Naive thymus-derived CD8-positive, alpha-beta T cell (primary cell): Measurements from ENCODE around the gene ITGA1. TPM values are rescaled to one million over a fixed set of nuclear protein-coding genes. Genes with fewer than 3 reads are reported as not detected.
A peak's percentile ranks its signal among the peaks of the same experiment; 100 is the strongest.

ENCODE experiments used
- ATAC-seq, 2 donors: fragments of 150-1000 bp; cut with Tn5 transposase in 1 of 2; sonication (Bioruptor Pico), chemical (Tn5 transposase) in 1 of 2; 1 replicate in 1 of 2; 2 replicates in 1 of 2; pipeline ENCODE4 v1.10.0; 2021; ENCODE audit warnings: mild to moderate bottlenecking in 2 of 2, moderate library complexity in 2 of 2
- POLR2A ChIA-PET: fragments of 350-600 bp; sonication (Branson Sonifier 250); formaldehyde crosslinking; loops from one replicate; lab custom pipeline; 2021; ENCODE audit warnings: antibody characterized with exemption; lab: Charles Lee
- DNase-seq, 10 donors: peaks; one replicate each; pipeline versions ENCODE4 v3.0.0 to v3.0.0-alpha.2; 2020 to 2022
- H3K27ac Mint-ChIP-seq, 10 donors: one replicate each; pipeline ENCODE4 v1.8.0; 2020 to 2022; ENCODE audit warnings: mild to moderate bottlenecking in 10 of 10, mixed read lengths in 10 of 10, moderate library complexity in 4 of 10, inconsistent platforms in 1 of 10
- H3K27me3 Mint-ChIP-seq, 5 donors: one replicate each; pipeline ENCODE4 v1.8.0; 2021 to 2022; ENCODE audit warnings: mixed read lengths in 5 of 5
- H3K36me3 Mint-ChIP-seq, 3 donors: one replicate each; pipeline ENCODE4 v1.8.0; 2020 to 2022; ENCODE audit warnings: mixed read lengths in 3 of 3, mild to moderate bottlenecking in 2 of 3, inconsistent platforms in 1 of 3
- H3K4me1 Mint-ChIP-seq, 4 donors: one replicate each; pipeline ENCODE4 v1.8.0; 2021 to 2022; ENCODE audit warnings: mixed read lengths in 4 of 4
- H3K4me3 Mint-ChIP-seq, 10 donors: one replicate each; pipeline ENCODE4 v1.8.0; 2020 to 2022; ENCODE audit warnings: mild to moderate bottlenecking in 10 of 10, mixed read lengths in 10 of 10, moderate library complexity in 6 of 10, inconsistent platforms in 1 of 10
- H3K9me3 Mint-ChIP-seq, 9 donors: one replicate each; pipeline ENCODE4 v1.8.0; 2020 to 2022; ENCODE audit warnings: mixed read lengths in 9 of 9, mild to moderate bottlenecking in 3 of 9, inconsistent platforms in 1 of 9, moderate library complexity in 1 of 9
- polyA plus RNA-seq, 3 donors: library from polyadenylated mRNA; unstranded; fragments of 300-500 nt; fragmentation: Illumina TruSeq; gene quantifications; one replicate each; pipeline ENCODE4 v1.2.3, GENCODE V29; 2021
- total RNA-seq, 8 experiments: library from RNA in 2 of 8; stranded (reverse) in 2 of 8; gene quantifications; one replicate each; pipeline ENCODE4 v1.2.3 and lab custom pipeline; 2021 to 2026

ITGA1 gene
- total and polyA plus RNA-seq, 5 experiments from 2014 or later = 0.27 to 4.6 (median 1.1) TPM

GRCh38 chr5:52989781-52990527, 202.2 kb downstream of the ITGA1 start:
- Mint-ChIP-seq H3K4me1 (peaks cover 4 to 21% (median 11%) of the 10 kb centered on the region in 4 donors), H3K27me3 (peaks cover 12 to 46% (median 41%) of the 10 kb centered on the region in 5 donors), H3K9me3 (no peaks in the 10 kb centered on the region), H3K27ac (peak overlapping the region in 3 of 10 donors; percentile 9 to 35 (median 12)), H3K4me3 (peak overlapping the region; percentile 67 to 83 (median 76)), H3K36me3 (no peaks in the 10 kb centered on the region)
- peak; percentile 63 to 66 for ATAC-seq
- DNase-seq = peak in 4 of 10 donors; percentile 6 to 23 (median 14)
- POLR2A ChIA-PET = interaction anchor here (1.0 kb wide), 1 partner anchor 79 kb away, joined by 3 read pairs; no protein-coding TSS in a partner anchor

GRCh38 chr5:52990528-52990925, 202.8 kb downstream of the ITGA1 start:
- Mint-ChIP-seq H3K4me1 (peaks cover 4 to 21% (median 11%) of the 10 kb centered on the region in 4 donors), H3K27ac (no peak overlapping the region), H3K27me3 (peaks cover 10 to 43% (median 39%) of the 10 kb centered on the region in 5 donors), H3K4me3 (peak overlapping the region in 1 of 10 donors; percentile 77), H3K36me3 (no peaks in the 10 kb centered on the region), H3K9me3 (no peaks in the 10 kb centered on the region)
- DNase-seq = no peak
- POLR2A ChIA-PET = no interaction called here
- no peak for ATAC-seq

DNA sequence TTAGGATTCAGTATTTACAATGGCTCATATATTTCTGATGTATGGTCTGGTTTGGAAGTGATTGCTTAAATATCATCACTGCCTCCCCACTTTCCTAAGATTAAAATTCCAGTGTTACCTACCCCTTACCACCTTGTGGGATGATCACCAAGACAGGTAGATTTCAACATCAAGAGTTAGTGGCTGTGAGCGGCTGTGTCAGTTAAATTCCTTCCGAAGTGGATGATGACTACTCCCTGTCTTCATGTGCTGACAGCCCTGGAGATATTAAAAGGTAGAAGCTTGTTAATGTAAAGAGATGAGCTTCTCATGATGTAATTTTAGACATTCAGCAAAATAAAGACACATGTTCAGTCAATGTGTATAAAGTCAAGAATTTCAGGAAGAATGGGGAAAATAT, 205.7 kb downstream of the ITGA1 start:
- H3K27ac Mint-ChIP-seq = no peak overlapping the region
- ATAC-seq (no peak), DNase-seq (no peak)
- no peaks in the 10 kb centered on the region for H3K36me3 Mint-ChIP-seq
- H3K9me3 Mint-ChIP-seq = no peaks in the 10 kb centered on the region
- H3K4me1 Mint-ChIP-seq = peaks cover 4 to 11% (median 10%) of the 10 kb centered on the region in 4 donors
- H3K4me3 Mint-ChIP-seq = no peak overlapping the region
- peaks cover 7 to 25% (median 22%) of the 10 kb centered on the region in 5 donors for H3K27me3 Mint-ChIP-seq
- POLR2A ChIA-PET = no interaction called here

DNA sequence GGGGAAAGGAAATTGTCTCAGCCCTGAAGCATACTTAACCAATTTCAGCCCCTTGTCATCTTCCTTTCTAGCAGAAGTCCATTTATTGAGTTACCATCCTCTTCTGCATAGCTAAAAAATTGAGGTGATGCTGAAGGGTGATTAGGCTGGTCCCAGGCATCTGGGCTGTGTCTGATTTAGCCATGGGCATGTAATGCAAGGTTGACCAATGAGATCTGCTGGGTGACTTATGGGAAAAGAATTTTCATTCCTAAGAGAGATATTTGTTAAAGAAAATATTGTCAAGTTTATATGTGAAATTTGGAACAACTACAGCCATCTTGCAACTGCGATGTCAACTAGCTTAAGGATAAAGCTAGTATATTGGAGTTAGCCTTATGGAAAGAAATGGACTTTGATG, 206.6 kb downstream of the ITGA1 start:
- Mint-ChIP-seq H3K9me3 (no peaks in the 10 kb centered on the region), H3K4me1 (peaks cover 2 to 8% (median 6%) of the 10 kb centered on the region in 4 donors), H3K27ac (no peak overlapping the region), H3K27me3 (peaks cover 7 to 24% (median 18%) of the 10 kb centered on the region in 5 donors), H3K36me3 (no peaks in the 10 kb centered on the region), H3K4me3 (no peak overlapping the region)
- ATAC-seq (no peak), DNase-seq (no peak)
- POLR2A ChIA-PET = no interaction called here

DNA sequence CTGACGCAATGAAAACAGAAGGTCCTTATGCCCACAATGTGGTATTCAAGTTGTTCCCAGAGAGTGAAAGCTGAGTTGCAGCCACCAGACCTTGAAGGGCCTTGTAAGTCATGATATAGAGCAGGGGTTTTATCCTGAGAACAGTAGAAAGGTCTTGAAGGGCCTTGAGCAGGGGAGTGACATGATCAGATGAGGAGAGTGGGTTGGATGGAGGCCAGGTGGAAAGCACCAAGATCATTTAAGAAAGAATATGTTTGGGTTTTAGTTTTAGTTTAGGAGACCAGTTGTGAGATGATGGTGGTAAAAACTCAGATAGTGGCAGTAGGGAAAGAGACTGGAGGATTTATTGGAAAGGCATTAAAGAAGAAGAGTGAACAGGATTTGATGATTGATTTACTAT, 207.4 kb downstream of the ITGA1 start:
- Mint-ChIP-seq H3K9me3 (no peaks in the 10 kb centered on the region), H3K27me3 (peaks cover 7 to 22% (median 16%) of the 10 kb centered on the region in 5 donors), H3K4me3 (no peak overlapping the region), H3K27ac (no peak overlapping the region), H3K36me3 (no peaks in the 10 kb centered on the region), H3K4me1 (peaks cover 2 to 3% (median 2%) of the 10 kb centered on the region in 4 donors)
- ATAC-seq (no peak), DNase-seq (no peak)
- POLR2A ChIA-PET = no interaction called here

GRCh38 chr5:52995914-52996313, 208.2 kb downstream of the ITGA1 start:
- no peak for ATAC-seq
- POLR2A ChIA-PET = no interaction called here
- H3K9me3 Mint-ChIP-seq = no peaks in the 10 kb centered on the region
- H3K4me1 Mint-ChIP-seq = no peaks in the 10 kb centered on the region
- H3K27me3 Mint-ChIP-seq = peaks cover 3 to 19% (median 10%) of the 10 kb centered on the region in 5 donors
- DNase-seq = no peak
- no peak overlapping the region for H3K27ac Mint-ChIP-seq
- H3K36me3 Mint-ChIP-seq = no peaks in the 10 kb centered on the region
- H3K4me3 Mint-ChIP-seq = no peak overlapping the region

DNA sequence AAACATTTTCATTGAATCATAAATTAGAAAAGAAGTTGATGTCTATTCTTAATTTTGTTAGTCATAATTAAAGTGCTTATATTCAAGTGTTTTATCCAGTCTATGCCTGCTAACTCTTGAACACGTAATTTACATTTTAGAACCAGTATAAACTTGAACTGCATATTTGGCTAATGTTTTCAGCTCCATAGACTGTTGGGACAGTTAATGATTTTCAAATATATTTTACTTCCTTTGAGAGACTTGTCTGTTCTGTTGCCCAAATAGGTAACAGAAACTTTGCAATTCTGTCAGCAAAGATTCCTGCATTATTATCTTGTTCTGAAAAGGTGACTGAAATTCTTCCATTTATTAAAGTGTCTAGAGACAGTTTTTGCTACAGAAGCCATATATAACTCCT, 209.3 kb downstream of the ITGA1 start:
- Mint-ChIP-seq H3K4me3 (no peak overlapping the region), H3K27ac (no peak overlapping the region), H3K9me3 (no peaks in the 10 kb centered on the region), H3K36me3 (no peaks in the 10 kb centered on the region), H3K27me3 (peaks cover 3 to 16% (median 9%) of the 10 kb centered on the region in 5 donors), H3K4me1 (no peaks in the 10 kb centered on the region)
- ATAC-seq (no peak), DNase-seq (no peak)
- POLR2A ChIA-PET = no interaction called here

GRCh38 chr5:52997424-52997823, 209.7 kb downstream of the ITGA1 start:
- no peaks in the 10 kb centered on the region for H3K36me3 Mint-ChIP-seq
- no peak overlapping the region for H3K27ac Mint-ChIP-seq
- H3K4me3 Mint-ChIP-seq = no peak overlapping the region
- peaks cover 0 to 11% (median 5%) of the 10 kb centered on the region in 5 donors for H3K27me3 Mint-ChIP-seq
- DNase-seq = no peak
- no peaks in the 10 kb centered on the region for H3K4me1 Mint-ChIP-seq
- POLR2A ChIA-PET = no interaction called here
- H3K9me3 Mint-ChIP-seq = no peaks in the 10 kb centered on the region
- no peak for ATAC-seq

DNA sequence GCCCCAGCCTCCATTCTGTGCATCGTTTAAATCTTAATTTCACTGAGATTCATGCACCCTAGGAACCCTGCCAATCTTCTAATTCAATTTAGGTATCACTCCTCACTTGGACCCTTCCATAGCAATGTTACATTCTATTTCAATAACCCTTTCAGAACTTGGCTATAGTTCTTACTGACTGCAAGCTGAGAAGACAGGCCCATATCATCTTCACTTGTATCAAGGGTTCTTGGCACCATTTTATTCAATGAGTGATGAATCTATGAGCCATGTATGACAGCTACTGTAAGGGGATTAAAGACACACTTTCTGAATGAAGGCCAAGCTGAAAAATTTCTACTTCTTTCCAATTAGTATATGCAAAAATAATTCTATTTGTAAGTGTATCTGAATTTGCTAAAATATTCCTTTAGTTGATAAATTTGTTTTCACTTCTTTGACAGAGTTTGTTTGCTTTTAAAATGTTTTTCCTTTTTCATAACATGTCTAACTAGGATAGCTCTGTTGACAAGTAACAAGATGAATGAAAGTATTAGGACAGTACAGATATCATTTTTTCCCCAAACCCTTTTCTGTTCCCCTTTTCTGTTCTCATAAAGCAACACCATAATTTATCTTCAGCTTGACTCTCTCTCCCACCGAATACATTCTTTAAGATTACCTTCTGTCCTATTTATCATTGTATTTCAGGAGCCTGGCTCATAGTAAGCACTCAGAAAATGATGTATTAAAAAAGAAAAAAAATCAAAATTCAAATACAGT, 211.0 kb downstream of the ITGA1 start:
- H3K27me3 Mint-ChIP-seq = peaks cover 0 to 10% (median 0%) of the 10 kb centered on the region in 5 donors
- no peaks in the 10 kb centered on the region for H3K36me3 Mint-ChIP-seq
- H3K27ac Mint-ChIP-seq = no peak overlapping the region
- no peak for ATAC-seq
- POLR2A ChIA-PET = no interaction called here
- DNase-seq = no peak
- H3K4me1 Mint-ChIP-seq = peaks cover 0 to 2% (median under 1%) of the 10 kb centered on the region in 4 donors
- no peaks in the 10 kb centered on the region for H3K9me3 Mint-ChIP-seq
- no peak overlapping the region for H3K4me3 Mint-ChIP-seq

- ATAC-seq (no peak), DNase-seq (no peak)
- peaks cover 2 to 8% (median 4%) of the 10 kb centered on the region in 4 donors for H3K4me1 Mint-ChIP-seq
- peaks cover 0 to 9% (median 0%) of the 10 kb centered on the region in 5 donors for H3K27me3 Mint-ChIP-seq
- H3K4me3 Mint-ChIP-seq = no peak overlapping the region
- H3K36me3 Mint-ChIP-seq = no peaks in the 10 kb centered on the region
- no peaks in the 10 kb centered on the region for H3K9me3 Mint-ChIP-seq
- no peak overlapping the region for H3K27ac Mint-ChIP-seq
- POLR2A ChIA-PET = no interaction called here
Measured at GRCh38 chr5:52999344-52999949, 211.7 kb downstream of the ITGA1 start.

DNA sequence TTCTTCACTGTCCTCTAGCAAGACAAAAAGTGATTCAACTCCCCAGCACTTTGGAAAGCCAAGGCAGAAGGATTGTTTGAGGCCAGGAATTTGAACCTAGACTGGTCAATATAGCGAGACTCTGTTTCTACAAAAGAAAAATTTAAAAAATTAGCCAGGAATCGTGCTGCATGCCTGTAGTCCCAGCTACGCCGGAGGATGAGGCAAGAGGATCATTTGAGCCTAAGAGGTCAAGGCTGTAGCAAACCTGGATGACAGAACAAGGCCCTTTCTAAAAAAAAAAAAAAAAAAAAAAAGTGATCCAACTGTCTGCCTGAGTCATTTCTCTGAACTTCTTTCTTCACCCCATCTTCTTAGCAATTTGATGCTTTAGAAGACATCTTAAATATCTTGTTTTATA, 213.8 kb downstream of the ITGA1 start:
- DNase-seq (no peak), ATAC-seq (no peak)
- no peak overlapping the region for H3K4me3 Mint-ChIP-seq
- H3K4me1 Mint-ChIP-seq = peaks cover 6 to 20% (median 12%) of the 10 kb centered on the region in 4 donors
- H3K27me3 Mint-ChIP-seq = peaks cover 0 to 9% (median 0%) of the 10 kb centered on the region in 5 donors
- H3K27ac Mint-ChIP-seq = no peak overlapping the region
- H3K36me3 Mint-ChIP-seq = no peaks in the 10 kb centered on the region
- POLR2A ChIA-PET = no interaction called here
- H3K9me3 Mint-ChIP-seq = no peaks in the 10 kb centered on the region

GRCh38 chr5:53002491-53002890, 214.8 kb downstream of the ITGA1 start:
- no peaks in the 10 kb centered on the region for H3K36me3 Mint-ChIP-seq

More at GRCh38 chr5:53002491-53002890, 214.8 kb downstream of the ITGA1 start:
- H3K27me3 Mint-ChIP-seq = peaks cover 0 to 9% (median 0%) of the 10 kb centered on the region in 5 donors
- no peak overlapping the region for H3K27ac Mint-ChIP-seq
- DNase-seq (no peak), ATAC-seq (no peak)
- POLR2A ChIA-PET = no interaction called here
- no peak overlapping the region for H3K4me3 Mint-ChIP-seq
- H3K4me1 Mint-ChIP-seq = peaks cover 8 to 24% (median 16%) of the 10 kb centered on the region in 4 donors
- no peaks in the 10 kb centered on the region for H3K9me3 Mint-ChIP-seq
